IMR-90 (cell line): ENCODE measurements around the gene OR11H1.
"Not testable (repeated sequence)": the region's sequence is repeated elsewhere in the genome, so short reads cannot be mapped to it uniquely, and the experiment has no call there.

Source experiments
- CEBPB ChIP-seq: IDR thresholded peaks from 2 replicates; pipeline ENCODE4 v1.6.1; 2012; ENCODE audit warnings: low read depth, low read length, improper control_type of control experiment
- MAZ ChIP-seq: IDR thresholded peaks from 2 replicates; pipeline ENCODE4 v1.6.1; 2012; ENCODE audit warnings: low read depth, mild to moderate bottlenecking, low read length, improper control_type of control experiment, moderate library complexity, borderline replicate concordance
- MXI1 ChIP-seq: IDR thresholded peaks from 2 replicates; pipeline ENCODE4 v1.6.1; 2012; ENCODE audit warnings: low read depth, mild to moderate bottlenecking, low read length, moderate library complexity, borderline replicate concordance
- NFE2L2 ChIP-seq: fragments of 150-350 bp; IDR thresholded peaks from 2 replicates; pipeline ENCODE4 v1.6.1; 2016; ENCODE audit warnings: low read depth, mild to moderate bottlenecking, low read length
- POLR2A ChIP-seq: IDR thresholded peaks from 2 replicates; pipeline ENCODE4 v1.6.1; 2012; ENCODE audit warnings: mild to moderate bottlenecking, low read depth, low read length
- RAD21 ChIP-seq: IDR thresholded peaks from 2 replicates; pipeline ENCODE4 v1.6.1; 2012; ENCODE audit warnings: low read length, improper control_type of control experiment
- RFX5 ChIP-seq: IDR thresholded peaks from 2 replicates; pipeline ENCODE4 v1.8.0; 2012; ENCODE audit warnings: low read depth, mild to moderate bottlenecking, low read length, moderate library complexity
- SMC3 ChIP-seq: fragments of 150-350 bp; IDR thresholded peaks from 2 replicates; pipeline ENCODE4 v1.6.1; 2016; ENCODE audit warnings: low read depth, mild to moderate bottlenecking, antibody characterized with exemption, low read length, moderate library complexity
- TF ChIP-seq, protein P1 (sequence below): conservative IDR thresholded peaks from 2 replicates; pipeline ENCODE4 v1.5.1; 2012; ENCODE audit warnings: mild to moderate bottlenecking, low read depth, low read length, improper control_type of control experiment
- TF ChIP-seq, protein P2 (sequence below): fragments of 150-350 bp; IDR thresholded peaks from 2 replicates; pipeline ENCODE4 v1.6.1; 2017; ENCODE audit warnings: mild to moderate bottlenecking, antibody characterized with exemption, low read length, low read depth
- TF ChIP-seq, protein P3 (sequence below): fragments of 150-350 bp; IDR thresholded peaks from 2 replicates; pipeline ENCODE4 v1.6.1; 2016; ENCODE audit warnings: low read depth, mild to moderate bottlenecking, low read length, moderate library complexity, borderline replicate concordance

DNA sequence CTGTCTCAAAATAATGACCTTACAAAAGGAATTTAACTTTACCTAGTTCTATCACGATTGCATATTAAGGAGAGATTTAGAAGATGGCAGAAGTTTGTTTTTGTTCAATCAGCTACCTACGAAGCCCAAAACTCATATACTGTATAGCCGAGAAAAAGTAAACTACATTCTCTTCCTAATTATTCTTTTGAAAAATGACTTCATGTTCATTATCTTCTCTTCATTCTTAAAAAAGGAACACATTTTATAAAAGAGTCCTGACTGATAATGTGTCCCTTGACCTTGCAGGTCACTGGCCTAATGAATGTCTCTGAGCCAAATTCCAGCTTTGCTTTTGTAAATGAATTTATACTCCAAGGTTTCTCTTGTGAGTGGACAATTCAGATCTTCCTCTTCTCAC lies at the start of gene OR11H1:
- not testable (repeated sequence) for TF ChIP-seq POLR2A, RAD21, NFE2L2, CEBPB, MXI1, SMC3, RFX5, MAZ
- TF ChIP-seq, protein P1, sequence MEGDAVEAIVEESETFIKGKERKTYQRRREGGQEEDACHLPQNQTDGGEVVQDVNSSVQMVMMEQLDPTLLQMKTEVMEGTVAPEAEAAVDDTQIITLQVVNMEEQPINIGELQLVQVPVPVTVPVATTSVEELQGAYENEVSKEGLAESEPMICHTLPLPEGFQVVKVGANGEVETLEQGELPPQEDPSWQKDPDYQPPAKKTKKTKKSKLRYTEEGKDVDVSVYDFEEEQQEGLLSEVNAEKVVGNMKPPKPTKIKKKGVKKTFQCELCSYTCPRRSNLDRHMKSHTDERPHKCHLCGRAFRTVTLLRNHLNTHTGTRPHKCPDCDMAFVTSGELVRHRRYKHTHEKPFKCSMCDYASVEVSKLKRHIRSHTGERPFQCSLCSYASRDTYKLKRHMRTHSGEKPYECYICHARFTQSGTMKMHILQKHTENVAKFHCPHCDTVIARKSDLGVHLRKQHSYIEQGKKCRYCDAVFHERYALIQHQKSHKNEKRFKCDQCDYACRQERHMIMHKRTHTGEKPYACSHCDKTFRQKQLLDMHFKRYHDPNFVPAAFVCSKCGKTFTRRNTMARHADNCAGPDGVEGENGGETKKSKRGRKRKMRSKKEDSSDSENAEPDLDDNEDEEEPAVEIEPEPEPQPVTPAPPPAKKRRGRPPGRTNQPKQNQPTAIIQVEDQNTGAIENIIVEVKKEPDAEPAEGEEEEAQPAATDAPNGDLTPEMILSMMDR, result not testable (repeated sequence)
- TF ChIP-seq, protein P2, sequence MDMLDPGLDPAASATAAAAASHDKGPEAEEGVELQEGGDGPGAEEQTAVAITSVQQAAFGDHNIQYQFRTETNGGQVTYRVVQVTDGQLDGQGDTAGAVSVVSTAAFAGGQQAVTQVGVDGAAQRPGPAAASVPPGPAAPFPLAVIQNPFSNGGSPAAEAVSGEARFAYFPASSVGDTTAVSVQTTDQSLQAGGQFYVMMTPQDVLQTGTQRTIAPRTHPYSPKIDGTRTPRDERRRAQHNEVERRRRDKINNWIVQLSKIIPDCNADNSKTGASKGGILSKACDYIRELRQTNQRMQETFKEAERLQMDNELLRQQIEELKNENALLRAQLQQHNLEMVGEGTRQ, result not testable (repeated sequence)
- TF ChIP-seq, protein P3, sequence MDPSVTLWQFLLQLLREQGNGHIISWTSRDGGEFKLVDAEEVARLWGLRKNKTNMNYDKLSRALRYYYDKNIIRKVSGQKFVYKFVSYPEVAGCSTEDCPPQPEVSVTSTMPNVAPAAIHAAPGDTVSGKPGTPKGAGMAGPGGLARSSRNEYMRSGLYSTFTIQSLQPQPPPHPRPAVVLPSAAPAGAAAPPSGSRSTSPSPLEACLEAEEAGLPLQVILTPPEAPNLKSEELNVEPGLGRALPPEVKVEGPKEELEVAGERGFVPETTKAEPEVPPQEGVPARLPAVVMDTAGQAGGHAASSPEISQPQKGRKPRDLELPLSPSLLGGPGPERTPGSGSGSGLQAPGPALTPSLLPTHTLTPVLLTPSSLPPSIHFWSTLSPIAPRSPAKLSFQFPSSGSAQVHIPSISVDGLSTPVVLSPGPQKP, result not testable (repeated sequence)
